SK-MEL-5 (cell line): ENCODE measurements around the gene TECPR2. TPM values are rescaled to one million over a fixed set of nuclear protein-coding genes. Genes with fewer than 3 reads are reported as not detected.

Experiments
- DNase-seq: peaks from one replicate; pipeline ENCODE4 v3.0.0-alpha.2; 2016; ENCODE audit warnings: low read depth, low spot score
- in situ Hi-C: cut with HindIII; loops from 2 replicates; pipeline ENCODE4 v1.10.0; 2016; ENCODE audit warnings: low sequenced_read_pairs, high pct_unique_total_duplicates, low pct_unique_long_range_greater_than_20kb
- total RNA-seq: library from RNA; depleted of rRNA; stranded (reverse); fragments of >200 nt; shearing (Covaris generic); gene quantifications from 2 replicates; pipeline ENCODE4 v1.2.3, GENCODE V29; 2014

Gene TECPR2
- total RNA-seq, 1 experiment from 2014 or later = 22.7 TPM

DNA sequence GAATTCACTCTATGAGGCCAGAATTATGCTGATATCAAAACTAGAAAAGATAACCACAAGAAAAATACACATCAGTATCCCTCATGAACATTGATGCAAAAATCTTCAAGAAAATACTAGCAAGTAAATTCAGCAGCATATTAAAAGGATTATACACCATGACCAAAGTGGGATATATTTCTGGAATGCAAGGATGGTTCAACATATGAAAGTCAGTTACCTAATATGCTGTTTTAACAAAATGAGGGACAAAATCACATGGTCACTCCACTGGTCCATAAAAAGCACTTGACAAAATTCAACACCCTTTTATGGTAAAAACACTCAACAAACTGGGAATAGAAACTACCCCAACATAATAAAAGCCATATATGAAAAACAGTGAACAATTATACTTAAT is 40.3 kb downstream of the TECPR2 start:
- DNase-seq = no peak
- in situ Hi-C loops = no loop called here

DNA sequence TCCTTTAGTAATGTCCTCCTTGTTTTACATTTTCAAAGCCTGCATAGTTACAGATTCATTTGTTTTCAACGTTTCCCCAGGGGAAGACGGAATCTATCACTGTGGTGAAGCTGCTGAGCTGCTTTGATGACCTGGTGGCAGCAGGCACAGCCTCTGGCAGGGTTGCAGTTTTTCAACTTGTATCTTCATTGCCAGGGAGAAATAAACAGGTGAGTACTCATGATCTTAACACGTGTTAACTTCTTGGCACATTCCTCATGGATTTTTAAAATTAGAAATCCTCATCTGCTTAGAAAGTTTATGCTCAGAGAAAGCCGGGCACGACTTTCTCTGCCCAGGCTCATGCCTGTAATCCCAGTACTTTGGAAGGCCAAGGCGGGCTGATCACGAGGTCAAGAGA is 44.5 kb downstream of the TECPR2 start:
- in situ Hi-C loops = no loop called here
- no peak for DNase-seq

DNA sequence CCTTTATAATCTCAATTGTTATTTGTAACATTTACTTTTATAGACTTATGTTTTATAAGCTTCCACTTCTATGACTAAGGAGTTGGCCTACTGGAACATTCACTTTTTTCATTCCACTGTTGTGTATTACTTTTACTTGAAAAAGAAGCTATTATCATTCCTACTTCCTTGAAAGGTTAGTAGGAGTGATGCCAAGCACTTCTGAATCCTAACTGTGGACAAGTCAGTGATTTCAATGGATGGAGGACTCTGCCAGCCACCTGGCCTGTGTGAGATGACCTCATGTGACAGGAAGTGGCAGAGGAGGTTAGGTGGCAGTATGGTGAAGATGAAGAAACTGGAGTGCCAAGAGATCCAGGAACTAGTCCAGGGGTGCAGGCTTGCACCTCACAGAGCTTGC is 46.0 kb downstream of the TECPR2 start:
- no peak for DNase-seq
- in situ Hi-C loops = no loop called here

DNA sequence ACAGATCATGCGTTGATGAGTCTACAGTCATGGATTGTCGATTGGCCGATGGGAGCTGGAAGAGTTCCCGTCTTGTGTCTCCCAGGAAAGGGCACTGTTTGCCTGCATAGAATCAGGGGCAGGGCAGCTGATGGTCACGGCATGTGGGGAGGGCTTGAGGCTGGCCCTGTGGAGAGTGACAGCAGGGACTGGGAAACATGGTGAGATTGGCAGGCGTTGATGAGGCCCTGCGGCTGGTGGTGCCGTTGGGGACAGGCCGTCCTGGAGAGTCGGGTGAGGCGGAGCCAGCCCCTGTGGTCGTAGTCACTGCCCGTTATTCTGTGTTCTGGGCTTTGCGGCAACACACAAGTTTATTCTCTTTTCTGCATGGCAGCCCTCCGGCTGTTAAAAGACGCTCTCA is 52.9 kb downstream of the TECPR2 start:
- in situ Hi-C loops = no loop called here
- no peak for DNase-seq

DNA sequence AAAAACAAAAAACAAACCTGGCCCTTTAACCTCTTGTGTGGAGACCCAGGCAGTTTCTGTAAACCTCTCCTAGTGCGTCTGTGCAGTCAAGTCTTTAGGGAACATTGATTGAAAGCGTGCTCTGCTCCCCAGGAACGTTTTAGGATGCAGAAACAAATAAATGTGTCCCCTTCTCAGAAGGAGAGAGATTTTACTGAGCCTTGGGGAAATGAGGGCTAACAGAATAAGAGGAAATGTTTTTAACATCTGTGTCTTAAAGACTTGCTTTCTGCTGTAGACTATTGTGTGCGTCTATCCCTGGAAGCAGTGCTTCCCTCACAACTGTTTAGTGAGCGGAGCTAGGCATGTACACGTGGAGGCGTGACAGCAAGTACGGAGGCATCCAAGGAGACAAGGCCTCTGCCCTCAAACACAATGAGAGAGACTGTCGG is 54.3 kb downstream of the TECPR2 start:
- in situ Hi-C loops = no loop called here
- DNase-seq = no peak

DNA sequence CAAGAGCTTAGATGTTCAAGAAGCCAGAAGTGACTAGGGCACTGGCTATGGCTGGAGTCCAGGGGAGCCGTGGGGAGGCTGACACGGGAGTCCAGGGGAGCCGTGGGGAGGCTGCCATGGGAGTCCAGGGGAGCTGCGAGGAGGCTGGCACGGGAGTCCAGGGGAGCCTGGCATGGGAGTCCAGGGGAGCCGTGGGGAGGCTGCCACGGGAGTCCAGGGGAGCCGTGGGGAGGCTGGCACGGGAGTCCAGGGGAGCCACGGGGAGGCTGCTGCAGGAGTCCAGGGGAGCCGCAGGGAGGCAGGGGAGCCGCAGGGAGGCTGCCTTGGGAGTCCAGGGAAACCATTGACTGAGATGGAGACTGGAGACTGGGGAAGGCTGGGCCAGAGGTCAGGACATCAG is 54.9 kb downstream of the TECPR2 start:
- in situ Hi-C loops = no loop called here

DNA sequence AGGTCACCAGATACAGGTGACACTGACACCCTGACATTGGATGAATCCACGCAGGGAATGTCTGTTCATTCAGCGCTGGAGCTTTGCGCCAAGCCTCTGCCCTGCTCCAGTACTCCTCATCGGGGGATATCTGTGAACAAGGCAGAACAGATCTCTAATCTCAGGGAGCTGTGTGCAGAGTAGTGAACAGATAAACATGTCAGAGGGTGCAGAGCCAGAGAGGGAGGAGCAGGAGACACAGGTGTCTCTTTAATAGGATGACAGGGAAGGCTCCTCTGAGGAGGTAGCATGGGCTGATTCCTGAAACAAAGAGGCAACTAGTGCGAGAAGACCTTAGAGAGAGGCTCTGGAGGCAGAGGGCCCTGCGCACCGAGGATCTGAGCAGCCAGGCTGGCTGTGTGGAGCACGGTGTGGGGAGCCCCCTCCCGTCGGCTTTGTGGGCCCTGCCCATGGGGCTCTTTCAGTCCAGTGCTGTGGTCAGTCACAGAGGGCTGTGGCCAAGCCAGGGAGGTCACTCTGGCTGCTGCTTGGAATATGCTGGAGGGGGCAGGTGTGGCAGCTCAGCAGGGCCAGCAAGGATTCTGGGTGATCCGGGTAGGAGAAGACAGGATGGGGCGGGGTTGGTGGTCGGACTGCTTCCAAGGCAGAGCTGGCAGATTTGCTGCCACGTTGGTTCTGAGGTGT is 55.6 kb downstream of the TECPR2 start:
- in situ Hi-C loops = no loop called here
- no peak for DNase-seq

More for the DNA sequence above, 54.9 kb downstream of the TECPR2 start:
- no peak for DNase-seq

DNA sequence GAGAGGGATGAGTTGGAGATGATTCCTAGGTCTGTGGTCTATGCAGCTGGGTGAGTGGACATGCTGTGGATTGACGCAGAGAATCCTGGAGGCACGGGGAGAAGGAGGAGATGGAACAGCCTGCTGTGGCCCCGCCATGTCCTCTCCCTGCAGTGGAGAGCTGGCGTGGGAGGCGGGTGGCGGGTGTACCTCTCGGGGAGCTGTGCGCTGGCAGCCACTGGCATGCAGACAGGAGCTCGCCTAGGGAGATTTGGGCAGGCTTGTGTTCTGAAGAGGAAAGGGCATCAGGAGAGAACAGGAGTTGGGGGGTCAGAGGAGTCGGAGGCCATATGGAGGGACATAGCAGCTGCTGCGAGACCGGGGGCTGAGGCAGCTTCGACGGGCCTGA is 56.1 kb downstream of the TECPR2 start:
- no peak for DNase-seq
- in situ Hi-C loops = no loop called here

DNA sequence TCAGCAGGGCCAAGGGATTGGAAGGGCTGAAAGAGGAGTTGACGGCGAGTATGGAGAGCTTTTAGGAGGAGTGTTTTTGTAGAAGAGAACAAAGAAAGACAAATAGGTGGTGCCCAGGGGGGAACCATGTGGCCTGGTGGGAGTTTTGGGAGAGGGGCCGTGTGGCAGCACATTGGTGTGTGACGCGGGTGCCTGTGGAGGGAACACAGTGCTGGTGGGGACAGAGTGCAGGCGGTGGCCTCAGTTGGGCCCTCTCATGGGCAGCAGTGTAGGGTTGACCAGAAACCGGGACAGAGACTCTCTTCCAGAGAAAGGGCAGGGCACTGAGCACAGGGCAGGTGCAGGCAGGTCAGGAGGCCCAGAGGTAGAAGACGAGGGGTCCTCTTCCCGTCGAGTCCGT is 56.5 kb downstream of the TECPR2 start:
- in situ Hi-C loops = no loop called here
- no peak for DNase-seq

DNA sequence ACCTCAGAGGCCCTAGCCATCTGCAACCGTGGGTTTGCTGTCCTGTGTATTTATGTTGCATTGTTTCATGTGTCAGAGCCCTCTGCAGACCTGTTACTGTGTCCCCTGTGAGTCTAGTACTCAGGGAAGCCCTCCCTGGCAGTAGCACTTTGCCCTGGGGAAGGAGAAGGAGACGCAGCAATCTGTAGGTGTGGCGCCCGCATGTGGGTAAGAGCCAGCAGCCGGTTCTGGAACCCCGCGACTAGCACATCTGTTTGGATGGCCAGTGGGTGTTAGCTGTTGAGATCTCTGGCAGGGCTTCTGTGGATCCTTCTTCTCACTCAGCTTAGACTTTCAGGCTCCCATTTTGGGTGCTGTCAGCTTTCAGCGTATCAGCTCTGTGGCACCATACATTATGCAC is 57.0 kb downstream of the TECPR2 start:
- in situ Hi-C loops = no loop called here
- no peak for DNase-seq

DNA sequence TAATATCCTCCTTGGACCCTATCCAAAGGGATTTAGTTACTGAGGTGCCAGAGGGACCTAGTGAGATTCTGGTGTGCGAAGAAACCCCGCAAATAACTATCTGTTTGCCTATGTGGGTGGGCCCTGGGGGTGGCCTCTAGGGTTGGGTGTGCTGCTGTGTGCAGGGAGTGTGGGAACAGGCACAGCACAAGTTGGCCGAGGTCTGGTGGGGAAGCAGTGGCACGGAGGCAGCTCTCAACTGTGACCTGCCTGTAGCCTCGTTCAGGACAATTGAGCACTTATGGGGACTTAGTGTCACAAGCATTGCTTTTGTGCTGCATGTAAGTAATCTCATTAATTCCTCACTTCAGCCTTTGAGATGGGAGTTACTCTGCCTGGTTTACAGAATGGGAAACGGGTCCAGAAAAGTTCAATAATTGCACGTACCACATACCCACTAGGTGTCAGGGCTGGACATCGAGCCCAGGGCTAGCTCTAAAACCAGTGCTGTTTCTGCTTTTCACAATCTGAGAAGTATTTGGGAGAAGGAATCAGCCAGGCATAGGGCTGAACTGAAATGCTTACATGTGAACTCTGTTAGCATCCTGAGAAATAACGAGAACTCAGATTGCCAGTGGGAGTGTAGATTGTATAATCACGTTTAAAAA is 58.8 kb downstream of the TECPR2 start:
- in situ Hi-C loops = no loop called here
- DNase-seq = no peak

DNA sequence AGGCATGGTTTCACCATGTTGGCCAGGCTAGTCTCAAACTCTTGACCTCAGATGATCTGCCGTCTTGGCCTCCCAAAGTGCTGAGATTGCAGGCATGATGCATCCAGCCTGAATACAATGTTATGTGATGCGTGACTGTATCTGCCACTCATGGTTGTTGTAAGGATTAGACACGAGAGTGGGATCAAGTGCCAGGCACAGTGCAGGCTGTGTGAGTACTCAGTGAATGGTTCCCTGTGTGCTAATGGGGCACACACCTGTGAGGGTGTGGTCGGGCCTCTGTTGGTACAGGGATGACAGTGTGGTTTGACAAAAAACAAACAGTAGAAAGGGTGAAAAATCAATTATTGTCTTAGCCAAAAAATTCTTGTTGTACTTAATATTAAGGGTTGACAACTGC is 61.8 kb downstream of the TECPR2 start:
- in situ Hi-C loops = no loop called here
- DNase-seq = no peak

DNA sequence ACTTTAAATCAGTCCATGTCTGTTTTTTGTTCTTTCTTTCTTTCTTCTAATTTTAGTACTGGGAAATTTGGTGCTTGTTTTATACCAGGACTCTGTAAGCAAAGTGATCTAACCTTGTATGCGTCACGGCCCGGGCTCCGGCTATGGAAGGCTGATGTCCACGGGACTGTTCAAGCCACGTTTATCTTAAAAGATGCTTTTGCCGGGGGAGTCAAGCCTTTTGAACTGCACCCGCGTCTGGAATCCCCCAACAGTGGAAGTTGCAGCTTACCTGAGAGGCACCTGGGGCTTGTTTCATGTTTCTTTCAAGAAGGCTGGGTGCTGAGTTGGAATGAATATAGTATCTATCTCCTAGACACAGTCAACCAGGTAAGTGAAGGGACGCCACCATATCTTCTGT is 62.2 kb downstream of the TECPR2 start:
- in situ Hi-C loops = no loop called here
- no peak for DNase-seq

DNA sequence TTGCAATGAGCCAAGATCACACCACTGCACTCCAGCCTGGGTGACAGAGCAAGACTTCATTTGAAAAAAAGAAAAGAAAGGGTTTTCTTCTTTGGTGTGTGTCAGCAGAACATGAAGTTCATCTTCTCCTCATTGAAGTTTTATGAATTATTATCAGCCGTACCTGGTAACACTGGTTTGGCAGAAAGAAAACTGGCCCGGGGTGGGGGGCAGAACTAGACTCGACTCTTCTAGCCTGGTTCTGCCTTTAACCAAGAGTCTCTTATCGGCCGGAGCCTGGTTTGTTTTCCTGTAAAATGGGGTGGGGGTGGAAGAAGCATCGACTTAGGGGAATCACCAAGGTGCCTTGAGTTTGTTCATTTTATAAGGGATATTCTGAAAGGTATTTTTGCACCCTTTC is 64.1 kb downstream of the TECPR2 start:
- DNase-seq = no peak
- in situ Hi-C loops = no loop called here

DNA sequence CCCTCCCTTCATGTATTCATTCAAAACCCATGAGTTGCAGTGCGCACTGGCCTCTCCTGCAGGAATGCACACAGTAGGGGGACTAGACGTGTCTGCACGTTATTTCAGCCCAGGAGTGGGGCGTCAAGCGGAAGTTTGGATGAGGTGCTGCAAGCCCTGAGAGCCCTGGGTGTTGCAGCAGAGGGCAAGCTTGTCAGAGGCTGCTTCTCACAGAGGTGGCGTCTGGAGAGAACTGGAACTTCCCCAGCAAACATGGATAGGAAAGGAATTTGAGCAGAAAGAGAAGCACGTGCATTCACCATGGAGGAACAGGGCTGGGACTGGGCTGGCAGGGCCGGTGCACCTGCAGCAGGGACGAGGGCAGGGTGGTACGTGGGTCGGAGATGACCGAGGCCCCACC is 64.9 kb downstream of the TECPR2 start:
- in situ Hi-C loops = no loop called here
- DNase-seq = no peak

DNA sequence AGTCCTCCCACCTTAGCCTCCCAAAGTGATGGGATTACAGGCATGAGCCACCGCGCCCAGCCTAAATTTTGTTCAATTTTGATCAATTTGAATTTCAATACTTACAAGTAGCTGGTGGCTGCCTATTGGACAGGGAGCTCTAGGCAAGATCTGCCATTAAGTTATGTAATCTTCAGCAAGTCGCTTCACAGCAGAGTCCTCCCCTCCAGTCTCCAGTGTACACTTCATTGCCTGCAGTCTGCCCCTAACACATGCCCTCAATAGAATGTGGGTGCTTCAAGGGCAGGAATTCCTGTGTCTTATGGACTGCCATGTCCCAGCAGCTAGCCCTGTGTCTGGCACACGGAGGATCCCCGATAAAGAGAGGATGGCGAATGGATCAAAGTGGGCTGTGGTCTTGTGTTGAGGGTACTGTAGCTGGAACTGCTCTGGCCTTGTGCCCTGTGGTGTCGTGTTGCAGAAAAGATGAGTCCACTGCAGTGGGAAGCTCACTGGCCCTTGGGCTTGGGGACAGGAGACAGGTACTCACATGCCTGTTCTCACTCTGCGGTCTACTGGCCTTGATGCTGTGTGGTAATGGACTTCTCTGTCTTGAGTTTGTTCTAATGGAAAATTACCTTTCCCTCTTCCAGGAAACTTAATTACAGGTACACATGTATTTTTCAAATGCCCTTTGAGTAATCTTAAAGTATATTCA is 67.6 kb downstream of the TECPR2 start:
- no peak for DNase-seq
- in situ Hi-C loops = no loop called here

DNA sequence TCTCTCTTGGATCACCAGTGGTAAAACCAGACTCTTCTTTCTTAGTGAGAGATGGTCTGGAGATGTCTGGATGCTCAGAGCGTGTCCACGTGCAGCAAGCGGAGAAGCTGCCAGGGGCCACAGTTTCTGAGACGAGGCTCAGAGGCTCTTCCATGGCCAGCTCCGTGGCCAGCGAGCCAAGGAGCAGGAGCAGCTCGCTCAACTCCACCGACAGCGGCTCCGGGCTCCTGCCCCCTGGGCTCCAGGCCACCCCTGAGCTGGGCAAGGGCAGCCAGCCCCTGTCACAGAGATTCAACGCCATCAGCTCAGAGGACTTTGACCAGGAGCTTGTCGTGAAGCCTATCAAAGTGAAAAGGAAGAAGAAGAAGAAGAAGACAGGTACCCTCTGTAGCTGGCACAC is 69.0 kb downstream of the TECPR2 start:
- DNase-seq = no peak
- in situ Hi-C loops = no loop called here

DNA sequence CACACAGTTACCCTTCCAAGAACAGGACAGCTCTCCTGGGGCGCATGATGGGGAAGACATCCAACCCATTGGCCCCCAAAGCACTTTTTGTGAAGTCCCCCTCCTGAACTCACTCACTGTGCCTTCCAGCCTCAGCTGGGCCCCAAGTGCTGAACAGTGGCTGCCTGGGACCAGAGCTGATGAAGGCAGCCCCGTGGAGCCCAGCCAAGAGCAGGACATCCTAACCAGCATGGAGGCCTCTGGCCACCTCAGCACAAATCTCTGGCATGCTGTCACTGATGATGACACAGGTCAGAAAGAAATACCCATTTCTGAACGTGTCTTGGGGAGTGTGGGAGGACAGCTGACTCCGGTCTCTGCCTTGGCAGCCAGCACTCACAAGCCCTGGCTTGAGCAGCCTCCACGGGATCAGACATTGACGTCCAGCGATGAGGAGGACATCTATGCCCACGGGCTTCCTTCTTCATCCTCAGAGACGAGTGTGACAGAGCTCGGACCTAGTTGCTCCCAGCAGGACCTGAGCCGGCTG is 72.0 kb downstream of the TECPR2 start:
- in situ Hi-C loops = no loop called here
- DNase-seq = no peak
